ENCODE results near the gene CTPS1.

- no peak for TF ChIP-seq CTCF (IDR thresholded peaks at IDR 0.05)
- TF ChIP-seq EP300 (IDR thresholded peaks at IDR 0.05) = no peak
Observed at GRCh38 chr1:41041614-41042270, 62.2 kb downstream of the CTPS1 start.

Data from gastroesophageal sphincter (tissue), 3 donors.